SKM-1 (cell line): ENCODE data around the gene PTGFR.

Experiments used
- DNase-seq: peaks from one replicate; lab custom pipeline; 2025; ENCODE audit not compliant: unreplicated experiment; lab: John Stamatoyannopoulos, UW

PTGFR gene

GRCh38 chr1:78587211-78587610 is 96.4 kb downstream of the PTGFR start:
- no peak for DNase-seq
